HCT116 (cell line): Measurements from ENCODE around the gene NELL1.

Experiments used
- CTCF ChIP-seq, 3 experiments: fragments of 200-600 bp in 1 of 3; sonication (generic) in 1 of 3; IDR thresholded peaks in 2 of 3; conservative IDR thresholded peaks in 1 of 3; 2 replicates each; pipeline ENCODE4 v1.5.1; 2012 to 2017; ENCODE audit warnings: low read depth in 2 of 3, low read length in 2 of 3, antibody characterized with exemption in 1 of 3, borderline replicate concordance in 1 of 3, control low read depth in 1 of 3, mild to moderate bottlenecking in 1 of 3, mixed read lengths in 1 of 3, mixed run types in 1 of 3, moderate library complexity in 1 of 3; ENCODE audit not compliant: insufficient read depth in 1 of 3
- EGR1 ChIP-seq: IDR thresholded peaks from 2 replicates; pipeline ENCODE4 v1.6.1; 2012; ENCODE audit warnings: low read depth
- EZH2 ChIP-seq: fragments of 200-600 bp; sonication (generic); IDR thresholded peaks from 2 replicates; pipeline ENCODE4 v1.6.1; 2017; ENCODE audit warnings: antibody characterized with exemption, mixed run types
- POLR2AphosphoS5 ChIP-seq: IDR thresholded peaks from 2 replicates; pipeline ENCODE4 v1.6.1; 2011; ENCODE audit warnings: mild to moderate bottlenecking, low read depth, low read length, moderate library complexity
- RAD21 ChIP-seq: IDR thresholded peaks from 2 replicates; pipeline ENCODE4 v1.6.1; 2012; ENCODE audit warnings: low read depth, mild to moderate bottlenecking
- REST ChIP-seq: IDR thresholded peaks from 2 replicates; pipeline ENCODE4 v1.6.1; 2012; ENCODE audit warnings: low read depth
- SIN3A ChIP-seq: IDR thresholded peaks from 2 replicates; pipeline ENCODE4 v1.6.1; 2012; ENCODE audit warnings: low read depth
- ZNF274 ChIP-seq: fragments of 200-500 bp; sonication (Bioruptor generic); IDR thresholded peaks from 2 replicates; pipeline ENCODE4 v1.6.1; 2014; ENCODE audit warnings: mild to moderate bottlenecking, low read depth, low read length, inconsistent platforms
- TF ChIP-seq, protein P1 (sequence below): IDR thresholded peaks from 2 replicates; pipeline ENCODE4 v1.6.1; 2012

GRCh38 chr11:21066030-21066429, 396.6 kb downstream of the NELL1 start:
- TF ChIP-seq EGR1 (no peak), CTCF (IDR thresholded peaks at IDR 0.05 in 2 of 3, conservative IDR thresholded peaks at IDR 0.05 in 1 of 3; ENCODE audit: borderline replicate concordance in 1 of 3, insufficient read depth in 1 of 3, low read depth in 2 of 3, low read length in 2 of 3) (no peak), RAD21 (no peak), SIN3A (no peak), POLR2AphosphoS5 (no peak), EZH2 (no peak), REST (no peak), ZNF274 (no peak)
- TF ChIP-seq, protein P1, sequence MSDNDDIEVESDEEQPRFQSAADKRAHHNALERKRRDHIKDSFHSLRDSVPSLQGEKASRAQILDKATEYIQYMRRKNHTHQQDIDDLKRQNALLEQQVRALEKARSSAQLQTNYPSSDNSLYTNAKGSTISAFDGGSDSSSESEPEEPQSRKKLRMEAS = no peak
